Measurements from ENCODE around the gene POLE.

DNA sequence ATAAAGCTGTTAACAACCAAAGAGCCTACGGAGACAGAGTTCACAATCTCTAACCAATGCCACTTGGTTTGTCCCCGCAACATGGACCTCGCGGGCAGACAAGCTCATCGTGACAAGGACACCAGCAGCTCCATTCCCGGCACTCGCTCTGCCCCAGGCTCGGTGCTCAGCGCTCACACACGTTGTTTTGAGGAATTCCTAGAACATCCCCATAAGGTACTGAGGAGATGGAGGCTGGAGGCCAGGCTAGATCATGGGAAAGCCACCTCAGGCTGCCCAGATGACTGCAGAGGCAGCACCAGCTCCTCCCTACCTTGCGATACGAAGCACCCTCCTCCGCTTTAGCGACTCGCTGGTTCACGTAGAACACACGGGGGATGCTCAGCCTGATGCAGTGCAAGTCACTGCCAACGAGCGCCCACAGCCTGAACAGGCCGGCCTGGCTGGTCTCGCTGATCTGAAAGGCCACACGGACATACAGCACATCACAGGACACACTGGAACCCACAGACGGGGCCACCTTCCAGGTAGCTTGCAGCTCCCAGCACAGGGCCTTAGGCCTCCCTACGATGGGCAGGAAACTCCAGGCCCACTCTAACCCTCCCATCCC lies 38.4 kb downstream of the POLE start:
- TF ChIP-seq, protein P1, sequence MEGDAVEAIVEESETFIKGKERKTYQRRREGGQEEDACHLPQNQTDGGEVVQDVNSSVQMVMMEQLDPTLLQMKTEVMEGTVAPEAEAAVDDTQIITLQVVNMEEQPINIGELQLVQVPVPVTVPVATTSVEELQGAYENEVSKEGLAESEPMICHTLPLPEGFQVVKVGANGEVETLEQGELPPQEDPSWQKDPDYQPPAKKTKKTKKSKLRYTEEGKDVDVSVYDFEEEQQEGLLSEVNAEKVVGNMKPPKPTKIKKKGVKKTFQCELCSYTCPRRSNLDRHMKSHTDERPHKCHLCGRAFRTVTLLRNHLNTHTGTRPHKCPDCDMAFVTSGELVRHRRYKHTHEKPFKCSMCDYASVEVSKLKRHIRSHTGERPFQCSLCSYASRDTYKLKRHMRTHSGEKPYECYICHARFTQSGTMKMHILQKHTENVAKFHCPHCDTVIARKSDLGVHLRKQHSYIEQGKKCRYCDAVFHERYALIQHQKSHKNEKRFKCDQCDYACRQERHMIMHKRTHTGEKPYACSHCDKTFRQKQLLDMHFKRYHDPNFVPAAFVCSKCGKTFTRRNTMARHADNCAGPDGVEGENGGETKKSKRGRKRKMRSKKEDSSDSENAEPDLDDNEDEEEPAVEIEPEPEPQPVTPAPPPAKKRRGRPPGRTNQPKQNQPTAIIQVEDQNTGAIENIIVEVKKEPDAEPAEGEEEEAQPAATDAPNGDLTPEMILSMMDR (conservative IDR thresholded peaks at IDR 0.05): no peak
- no peak for TF ChIP-seq EZH2 (IDR thresholded peaks at IDR 0.05; ENCODE audit: low read depth)
